T-cell (primary cell): Measurements from ENCODE around the gene PIGBOS1. TPM values are rescaled to one million over a fixed set of nuclear protein-coding genes. Genes with fewer than 3 reads are reported as not detected.
"Not testable (repeated sequence)": the region's sequence is repeated elsewhere in the genome, so short reads cannot be mapped to it uniquely, and the experiment has no call there.

Experiments
- ATAC-seq, 4 experiments: fragments of 200-7000 bp in 3 of 4; fragments of 150-1000 bp in 1 of 4; cut with Tn5 transposase; replicated peaks in 1 of 4; 1 replicate in 3 of 4; 2 replicates in 1 of 4; pipeline ENCODE4 v1.10.0; 2021; ENCODE audit warnings: moderate library complexity in 3 of 4, mild to moderate bottlenecking in 2 of 4, moderate number of reproducible peaks in 1 of 4
- CTCF ChIA-PET, 2 donors: fragments of 300-600 bp; sonication (Branson Sonifier 250); formaldehyde crosslinking; loops; one replicate each; lab custom pipeline; 2022; ENCODE audit warnings: antibody characterized with exemption in 2 of 2; lab: Charles Lee
- POLR2A ChIA-PET, 2 donors: fragments of 300-600 bp; sonication (Branson Sonifier 250); formaldehyde crosslinking; loops; one replicate each; lab custom pipeline; 2022; ENCODE audit warnings: antibody characterized with exemption in 2 of 2; lab: Charles Lee
- DNase-seq, 35 experiments: peaks; one replicate each; pipeline versions ENCODE4 v3.0.0 to v3.0.0-alpha.2; 2013 to 2023
- H3K27ac ChIP-seq: one replicate; pipeline ENCODE4 v1.5.1; 2013; ENCODE audit warnings: low read length
- H3K27me3 ChIP-seq, 2 experiments: replicated peaks in 1 of 2; 1 replicate in 1 of 2; 2 replicates in 1 of 2; pipeline versions ENCODE4 v1.6.1 to v1.7.0; 2013; ENCODE audit warnings: low read length in 1 of 2, mixed read lengths in 1 of 2; ENCODE audit not compliant: control insufficient read depth in 2 of 2, insufficient read depth in 2 of 2; ENCODE audit errors: extremely low read depth in 1 of 2
- H3K36me3 ChIP-seq, 2 donors: 1 replicate in 1 of 2; 2 replicates in 1 of 2; pipeline versions ENCODE4 v1.6.1 to v1.7.0; 2013; ENCODE audit warnings: low read length in 1 of 2; ENCODE audit not compliant: control insufficient read depth in 2 of 2, insufficient read depth in 1 of 2; ENCODE audit errors: extremely low read depth in 1 of 2
- H3K4me1 ChIP-seq, 2 experiments: 1 replicate in 1 of 2; 2 replicates in 1 of 2; pipeline versions ENCODE4 v1.6.1 to v1.7.0; 2013; ENCODE audit warnings: low read length in 2 of 2, mixed read lengths in 1 of 2; ENCODE audit not compliant: insufficient read depth in 2 of 2, control insufficient read depth in 1 of 2; ENCODE audit errors: extremely low read depth in 1 of 2
- H3K4me3 ChIP-seq, 2 donors: 1 replicate in 1 of 2; 2 replicates in 1 of 2; pipeline versions ENCODE4 v1.5.1 to v1.7.0; 2013; ENCODE audit warnings: mild to moderate bottlenecking in 2 of 2, low read length in 1 of 2, moderate library complexity in 1 of 2; ENCODE audit not compliant: control insufficient read depth in 1 of 2; ENCODE audit errors: extremely low read depth in 1 of 2
- H3K9me3 ChIP-seq: 2 replicates; pipeline ENCODE4 v1.7.0; 2013
- H3K27ac Mint-ChIP-seq, 2 donors: one replicate each; pipeline ENCODE4 v1.8.0; 2020 to 2021; ENCODE audit warnings: mild to moderate bottlenecking in 2 of 2, mixed read lengths in 2 of 2
- H3K27me3 Mint-ChIP-seq, 2 donors: one replicate each; pipeline ENCODE4 v1.8.0; 2021 to 2022; ENCODE audit warnings: mixed read lengths in 2 of 2
- H3K36me3 Mint-ChIP-seq: one replicate; pipeline ENCODE4 v1.8.0; 2021; ENCODE audit warnings: mixed read lengths
- H3K4me1 Mint-ChIP-seq, 3 donors: one replicate each; pipeline ENCODE4 v1.8.0; 2020 to 2022; ENCODE audit warnings: mixed read lengths in 3 of 3, mild to moderate bottlenecking in 1 of 3
- H3K4me3 Mint-ChIP-seq, 3 donors: one replicate each; pipeline ENCODE4 v1.8.0; 2020 to 2022; ENCODE audit warnings: mild to moderate bottlenecking in 3 of 3, mixed read lengths in 3 of 3, moderate library complexity in 3 of 3
- H3K9me3 Mint-ChIP-seq, 3 donors: one replicate each; pipeline ENCODE4 v1.8.0; 2020 to 2022; ENCODE audit warnings: mixed read lengths in 3 of 3
- WGBS: methylation state at CpG from one replicate; pipeline ENCODE4 v1.1.5; 2013; ENCODE audit warnings: missing lambda C conversion rate; ENCODE audit not compliant: insufficient coverage; 5-methylcytosine and 5-hydroxymethylcytosine counted together
- total RNA-seq, 35 experiments: library from RNA in 6 of 35; stranded (reverse) in 6 of 35; fragments of 120-200 nt in 1 of 35; gene quantifications; one replicate each; pipeline versions ENCODE4 v1.2.1 to v1.2.4 and lab custom pipeline; 2013 to 2026

Gene PIGBOS1
- total RNA-seq, 5 donors from 2014 or later (not counting 1 experiment from before 2014, with no cell fraction given) = 10.0 to 24.4 (median 16.7) TPM

DNA sequence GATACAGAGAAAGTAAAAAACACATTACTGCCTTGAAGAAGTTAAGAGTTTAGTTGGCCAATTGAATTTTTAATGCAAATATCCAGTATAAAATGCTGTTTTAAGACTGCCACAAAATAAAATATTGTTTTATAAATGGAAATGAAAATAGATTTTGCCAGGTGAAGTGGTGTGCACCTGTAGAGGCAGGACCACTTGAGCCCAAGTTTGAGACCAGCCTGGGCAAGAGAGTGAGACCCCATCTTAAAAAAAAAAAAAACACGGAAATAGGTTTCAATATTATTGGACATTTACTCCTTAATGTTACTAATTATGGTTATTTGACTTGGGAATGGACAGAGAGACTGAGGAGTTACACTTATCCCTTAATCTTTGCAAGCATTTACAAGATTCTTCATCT is 2.0 kb upstream of the PIGBOS1 start:
- no peak for DNase-seq
- ChIA-PET CTCF (no interaction called here), POLR2A (no interaction called here)
- peaks cover 23% of the 10 kb centered on the region for H3K36me3 Mint-ChIP-seq
- Histone ChIP-seq H3K4me1 (peaks cover 9 to 16% of the 10 kb centered on the region in 2 experiments), H3K4me3 (no peak overlapping the region), H3K36me3 (peaks cover 0 to 5% of the 10 kb centered on the region in 2 donors), H3K27me3 (no peaks in the 10 kb centered on the region), H3K27ac (no peak overlapping the region), H3K9me3 (no peaks in the 10 kb centered on the region)
- no peak overlapping the region for H3K4me3 Mint-ChIP-seq
- peaks cover 49 to 57% (median 52%) of the 10 kb centered on the region in 3 donors for H3K4me1 Mint-ChIP-seq
- no peak overlapping the region for H3K27ac Mint-ChIP-seq
- H3K27me3 Mint-ChIP-seq = no peaks in the 10 kb centered on the region
- WGBS = no CpG with 5 or more reads among the region's 1 CpG
- ATAC-seq = no peak
- no peaks in the 10 kb centered on the region for H3K9me3 Mint-ChIP-seq

GRCh38 chr15:55320238-55320550 is 1.3 kb upstream of the PIGBOS1 start:
- peaks cover 57 to 65% (median 59%) of the 10 kb centered on the region in 3 donors for H3K4me1 Mint-ChIP-seq
- peaks cover 9 to 16% of the 10 kb centered on the region in 2 experiments for H3K4me1 ChIP-seq
- CTCF ChIA-PET = interaction anchor here (1.1 to 1.7 kb wide), 2 partner anchors 88 to 102 kb away, joined by 5 to 7 read pairs; partner anchors contain the start of genes CCPG1 (in 1 of the 2) and PIERCE2 (in 1 of the 2)
- H3K4me3 ChIP-seq = peak overlapping the region in 1 of 2 donors; percentile 94
- H3K4me3 Mint-ChIP-seq = peak overlapping the region; percentile 98 to 99 (median 98)
- DNase-seq (no peak), ATAC-seq (no peak)
- H3K36me3 ChIP-seq = peaks cover 0 to 5% of the 10 kb centered on the region in 2 donors
- peak overlapping the region in 1 of 2 donors; percentile 44 for H3K27ac Mint-ChIP-seq
- POLR2A ChIA-PET = no interaction called here
- no peaks in the 10 kb centered on the region for H3K9me3 ChIP-seq
- peaks cover 24% of the 10 kb centered on the region for H3K36me3 Mint-ChIP-seq
- H3K27me3 Mint-ChIP-seq = no peaks in the 10 kb centered on the region
- H3K9me3 Mint-ChIP-seq = no peaks in the 10 kb centered on the region
- H3K27ac ChIP-seq = no peak overlapping the region
- no peaks in the 10 kb centered on the region for H3K27me3 ChIP-seq
- no CpG with 5 or more reads among the region's 2 CpGs for WGBS

- H3K4me1 ChIP-seq = peaks cover 9 to 16% of the 10 kb centered on the region in 2 experiments
- no peaks in the 10 kb centered on the region for H3K9me3 Mint-ChIP-seq
- peak overlapping the region; percentile 98 for H3K27ac ChIP-seq
- H3K27me3 ChIP-seq = no peaks in the 10 kb centered on the region
- peaks cover 62 to 70% (median 64%) of the 10 kb centered on the region in 3 donors for H3K4me1 Mint-ChIP-seq
- peaks cover 0 to 5% of the 10 kb centered on the region in 2 donors for H3K36me3 ChIP-seq
- 57% methylated on average over 1 of the region's 4 CpGs for WGBS
- H3K4me3 ChIP-seq = peak overlapping the region; percentile 91 to 94
- DNase-seq (peak in 1 of 35 experiments; percentile 22), ATAC-seq (no peak)
- CTCF ChIA-PET = interaction anchor here (0.8 to 1.8 kb wide), 8 partner anchors 29 to 123 kb away, joined by 3 to 14 read pairs (median 4); partner anchors contain the start of genes CCPG1 (in 2 of the 2), PIERCE2 (in 2 of the 2) and RSL24D1 (in 1 of the 2)
- H3K9me3 ChIP-seq = no peaks in the 10 kb centered on the region
- H3K27me3 Mint-ChIP-seq = no peaks in the 10 kb centered on the region
- peaks cover 30% of the 10 kb centered on the region for H3K36me3 Mint-ChIP-seq
- peak overlapping the region; percentile 31 to 99 for H3K27ac Mint-ChIP-seq
- POLR2A ChIA-PET = interaction anchor here in 1 of 2 donors (1.0 to 1.7 kb wide), 3 partner anchors 52 to 123 kb away, joined by 4 to 10 read pairs (median 7); partner anchors contain the start of genes CCPG1, PIERCE2 and RSL24D1
- H3K4me3 Mint-ChIP-seq = peak overlapping the region; percentile 98 to 99 (median 98)
Measured at GRCh38 chr15:55319537-55320237, 764 bp upstream of the PIGBOS1 start.

DNA sequence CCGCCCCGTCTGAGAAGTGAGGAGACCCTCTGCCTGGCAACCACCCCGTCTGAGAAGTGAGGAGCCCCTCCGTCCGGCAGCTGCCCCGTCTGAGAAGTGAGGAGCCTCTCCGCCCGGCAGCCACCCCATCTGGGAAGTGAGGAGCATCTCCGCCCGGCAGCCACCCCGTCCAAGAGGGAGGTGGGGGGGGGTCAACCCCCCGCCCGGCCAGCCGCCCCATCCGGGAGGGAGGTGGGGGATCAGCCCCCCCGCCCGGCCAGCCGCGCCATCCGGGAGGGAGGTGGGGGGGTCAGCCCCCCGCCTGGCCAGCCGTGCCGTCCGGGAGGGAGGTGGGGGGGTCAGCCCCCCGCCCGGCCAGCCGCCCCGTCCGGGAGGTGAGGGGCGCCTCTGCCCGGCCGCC is 16.1 kb downstream of the PIGBOS1 start:
- H3K9me3 ChIP-seq, H3K27ac ChIP-seq, H3K36me3 ChIP-seq, H3K4me1 ChIP-seq, H3K27me3 Mint-ChIP-seq, H3K4me3 Mint-ChIP-seq, H3K27ac Mint-ChIP-seq, H3K9me3 Mint-ChIP-seq, ATAC-seq, H3K4me3 ChIP-seq, CTCF ChIA-PET, POLR2A ChIA-PET, H3K27me3 ChIP-seq, H3K4me1 Mint-ChIP-seq, DNase-seq: not testable (repeated sequence)
- peaks cover 14% of the 10 kb centered on the region for H3K36me3 Mint-ChIP-seq
- WGBS = no CpG with 5 or more reads among the region's 32 CpGs

DNA sequence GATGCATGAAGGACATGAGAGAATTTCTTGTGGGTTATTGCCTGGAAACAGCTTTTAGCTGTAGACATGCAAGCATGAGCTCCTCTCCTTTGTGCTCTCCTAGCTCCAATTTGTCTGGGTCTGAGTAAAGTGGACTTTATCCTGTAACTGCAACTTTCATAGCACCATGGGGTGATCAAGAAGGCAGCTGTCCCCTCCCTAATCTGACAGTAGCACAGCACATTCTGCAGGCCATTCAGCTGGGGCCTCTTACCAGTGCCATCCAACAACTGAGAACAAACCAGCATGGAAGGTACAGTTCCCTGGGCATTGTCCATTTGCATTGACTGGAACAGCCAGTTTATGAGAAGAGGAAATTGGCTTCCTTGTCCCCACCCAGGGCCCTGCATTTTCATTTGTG is 21.6 kb downstream of the PIGBOS1 start:
- POLR2A ChIA-PET = no interaction called here
- no peaks in the 10 kb centered on the region for H3K9me3 ChIP-seq
- no peak overlapping the region for H3K4me3 ChIP-seq
- ATAC-seq (no peak), DNase-seq (no peak)
- H3K36me3 ChIP-seq = no peaks in the 10 kb centered on the region
- no peak overlapping the region for H3K27ac ChIP-seq
- no peaks in the 10 kb centered on the region for H3K9me3 Mint-ChIP-seq
- CTCF ChIA-PET = interaction anchor here (0.5 to 1.0 kb wide), 3 partner anchors 80 to 142 kb away, joined by 4 to 8 read pairs (median 4); no protein-coding TSS in a partner anchor
- H3K36me3 Mint-ChIP-seq = no peaks in the 10 kb centered on the region
- no peak overlapping the region for H3K27ac Mint-ChIP-seq
- H3K4me3 Mint-ChIP-seq = no peak overlapping the region
- H3K27me3 ChIP-seq = no peaks in the 10 kb centered on the region
- H3K27me3 Mint-ChIP-seq = no peaks in the 10 kb centered on the region
- H3K4me1 ChIP-seq = no peaks in the 10 kb centered on the region
- no peaks in the 10 kb centered on the region for H3K4me1 Mint-ChIP-seq

DNA sequence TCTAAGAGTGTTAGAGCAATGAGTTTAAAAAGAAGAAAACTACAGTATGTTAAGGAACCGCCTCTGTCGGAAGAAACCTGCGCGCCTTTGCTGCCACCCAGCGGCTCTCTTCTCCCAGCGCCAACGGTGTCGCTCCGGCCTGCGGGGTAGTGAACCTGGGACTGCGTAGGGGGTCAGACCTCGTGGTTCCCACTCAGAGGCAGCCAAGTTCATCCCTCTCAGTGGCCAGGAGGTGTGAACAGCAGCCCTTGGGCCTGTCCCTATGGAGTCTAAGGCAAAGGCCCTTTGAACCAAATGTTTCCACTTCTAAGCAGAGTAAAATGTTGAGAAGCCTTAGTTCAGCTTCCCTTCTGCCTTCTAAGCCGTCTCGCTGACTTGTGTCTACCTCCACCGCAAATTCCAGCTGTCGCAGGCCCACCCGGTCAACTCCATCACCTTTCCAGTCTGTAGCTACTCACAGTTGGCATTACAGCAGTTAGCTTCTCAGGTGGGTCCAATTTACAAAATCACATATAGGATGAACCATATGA is 28.3 kb downstream of the PIGBOS1 start:
- Histone ChIP-seq H3K9me3 (no peaks in the 10 kb centered on the region), H3K27ac (peak overlapping the region; percentile 95), H3K36me3 (no peaks in the 10 kb centered on the region), H3K27me3 (no peaks in the 10 kb centered on the region), H3K4me3 (peak overlapping the region; percentile 92 to 97), H3K4me1 (peaks cover 5 to 26% of the 10 kb centered on the region in 2 experiments)
- H3K36me3 Mint-ChIP-seq = peaks cover 10% of the 10 kb centered on the region
- POLR2A ChIA-PET = interaction anchor here in 1 of 2 donors (0.5 to 0.6 kb wide), 2 partner anchors 72 to 73 kb away, joined by 6 to 7 read pairs; no protein-coding TSS in a partner anchor
- DNase-seq (peak; percentile 61 to 90 (median 82)), ATAC-seq (peak; percentile 76 to 81 (median 81))
- peaks cover 35 to 36% (median 35%) of the 10 kb centered on the region in 3 donors for H3K4me1 Mint-ChIP-seq
- no peaks in the 10 kb centered on the region for H3K27me3 Mint-ChIP-seq
- 17% methylated on average over 10 of the region's 17 CpGs for WGBS
- CTCF ChIA-PET = interaction anchor here (0.6 to 3.0 kb wide), 13 partner anchors 9 to 149 kb away, joined by 3 to 51 read pairs (median 5); partner anchors contain the start of genes PIGB (in 1 of the 2) and PIGBOS1 (in 1 of the 2)
- peak overlapping the region; percentile 78 to 90 for H3K27ac Mint-ChIP-seq
- peak overlapping the region; percentile 88 to 93 (median 92) for H3K4me3 Mint-ChIP-seq
- H3K9me3 Mint-ChIP-seq = no peaks in the 10 kb centered on the region
